Endothelial cell of umbilical vein (primary cell): ENCODE data around the gene KLC4.

Source experiments
- EZH2 ChIP-seq: IDR thresholded peaks from 2 replicates; pipeline ENCODE4 v1.6.1; 2012; ENCODE audit warnings: borderline replicate concordance, low read depth, mild to moderate bottlenecking, moderate library complexity, low read length, inconsistent platforms; ENCODE audit not compliant: severe bottlenecking
- FOS ChIP-seq: IDR thresholded peaks from 2 replicates; pipeline ENCODE4 v1.6.1; 2011; ENCODE audit warnings: mild to moderate bottlenecking, low read length, moderate library complexity, borderline replicate concordance; ENCODE audit not compliant: insufficient read depth
- POLR2A ChIP-seq: IDR thresholded peaks from 2 replicates; pipeline ENCODE4 v1.6.1; 2012; ENCODE audit warnings: low read depth, mild to moderate bottlenecking, control low read depth, low read length
- POLR2AphosphoS5 ChIP-seq: IDR thresholded peaks from 2 replicates; pipeline ENCODE4 v1.6.1; 2012; ENCODE audit warnings: low read depth, mild to moderate bottlenecking, control low read depth, low read length, moderate library complexity; ENCODE audit not compliant: insufficient read depth
- TF ChIP-seq, protein P1 (sequence below), 2 donors: IDR thresholded peaks; 1 replicate in 1 of 2; 2 replicates in 1 of 2; pipeline ENCODE4 v1.5.1; 2011; ENCODE audit warnings: low read length in 2 of 2, mild to moderate bottlenecking in 2 of 2, moderate library complexity in 2 of 2, control low read depth in 1 of 2, inconsistent platforms in 1 of 2, low read depth in 1 of 2; ENCODE audit not compliant: insufficient read depth in 1 of 2; ENCODE audit errors: extremely low read depth in 1 of 2
- TF ChIP-seq, protein P2 (sequence below): IDR thresholded peaks from 2 replicates; pipeline ENCODE4 v1.6.1; 2011; ENCODE audit not compliant: insufficient read depth, insufficient read length

DNA sequence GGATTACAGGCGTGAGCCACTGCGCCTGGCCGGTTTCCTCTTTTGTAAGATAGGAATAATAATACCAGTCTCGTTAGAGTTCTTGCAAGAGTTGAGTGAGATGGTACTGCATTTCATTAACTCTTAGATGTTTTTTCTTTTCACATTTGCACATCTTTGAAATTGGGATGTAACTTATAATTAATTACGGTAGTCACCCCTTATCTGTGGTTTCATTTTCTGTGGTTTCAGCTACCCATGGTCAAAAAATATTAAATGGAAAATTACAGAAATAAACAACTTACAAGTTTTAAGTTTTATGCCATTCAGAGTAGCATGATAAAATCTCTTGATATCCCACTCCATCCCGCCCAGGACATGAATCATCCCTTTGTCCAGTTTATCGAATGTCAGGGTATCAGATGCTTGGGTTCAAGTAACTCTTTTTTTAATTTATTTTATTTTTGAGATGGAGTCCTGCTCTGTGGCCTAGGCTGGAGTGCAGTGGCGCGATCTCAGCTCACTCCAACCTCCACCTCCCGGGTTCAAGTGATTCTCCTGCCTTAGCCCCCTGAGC, 32.1 kb downstream of the KLC4 start:
- TF ChIP-seq POLR2A (no peak), FOS (no peak), POLR2AphosphoS5 (no peak), EZH2 (no peak)
- TF ChIP-seq, protein P1, sequence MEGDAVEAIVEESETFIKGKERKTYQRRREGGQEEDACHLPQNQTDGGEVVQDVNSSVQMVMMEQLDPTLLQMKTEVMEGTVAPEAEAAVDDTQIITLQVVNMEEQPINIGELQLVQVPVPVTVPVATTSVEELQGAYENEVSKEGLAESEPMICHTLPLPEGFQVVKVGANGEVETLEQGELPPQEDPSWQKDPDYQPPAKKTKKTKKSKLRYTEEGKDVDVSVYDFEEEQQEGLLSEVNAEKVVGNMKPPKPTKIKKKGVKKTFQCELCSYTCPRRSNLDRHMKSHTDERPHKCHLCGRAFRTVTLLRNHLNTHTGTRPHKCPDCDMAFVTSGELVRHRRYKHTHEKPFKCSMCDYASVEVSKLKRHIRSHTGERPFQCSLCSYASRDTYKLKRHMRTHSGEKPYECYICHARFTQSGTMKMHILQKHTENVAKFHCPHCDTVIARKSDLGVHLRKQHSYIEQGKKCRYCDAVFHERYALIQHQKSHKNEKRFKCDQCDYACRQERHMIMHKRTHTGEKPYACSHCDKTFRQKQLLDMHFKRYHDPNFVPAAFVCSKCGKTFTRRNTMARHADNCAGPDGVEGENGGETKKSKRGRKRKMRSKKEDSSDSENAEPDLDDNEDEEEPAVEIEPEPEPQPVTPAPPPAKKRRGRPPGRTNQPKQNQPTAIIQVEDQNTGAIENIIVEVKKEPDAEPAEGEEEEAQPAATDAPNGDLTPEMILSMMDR (IDR thresholded peaks at IDR 0.05; ENCODE audit: extremely low read depth in 1 of 2, insufficient read depth in 1 of 2, low read depth in 1 of 2, low read length in 2 of 2): no peak
- TF ChIP-seq, protein P2, sequence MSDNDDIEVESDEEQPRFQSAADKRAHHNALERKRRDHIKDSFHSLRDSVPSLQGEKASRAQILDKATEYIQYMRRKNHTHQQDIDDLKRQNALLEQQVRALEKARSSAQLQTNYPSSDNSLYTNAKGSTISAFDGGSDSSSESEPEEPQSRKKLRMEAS: no peak
